Endothelial cell of hepatic sinusoid (primary cell): Measurements from ENCODE around the gene MORC3.
"Not testable (repeated sequence)": the region's sequence is repeated elsewhere in the genome, so short reads cannot be mapped to it uniquely, and the experiment has no call there.

Experiments used
- in situ Hi-C: cut with HindIII; loops from 2 replicates; pipeline ENCODE4 v1.10.0; 2017; ENCODE audit warnings: low sequenced_read_pairs

MORC3 gene

GRCh38 chr21:36319767-36320420 is at the start of gene MORC3:
MORC3 (plus strand) TSS chr21:36320197; CDS start chr21:36320265, 68 bp downstream.
- in situ Hi-C loops = loop anchor here (10.0 kb wide), 1 partner anchor 105 kb away; no protein-coding TSS in a partner anchor

GRCh38 chr21:36270786-36271695 is 49.0 kb upstream of the MORC3 start:
- in situ Hi-C loops = not testable (repeated sequence)

GRCh38 chr21:36274128-36274527 is 45.9 kb upstream of the MORC3 start:
- in situ Hi-C loops = no loop called here

- in situ Hi-C loops = no loop called here
Measured at GRCh38 chr21:36282568-36283230, 37.3 kb upstream of the MORC3 start.

- in situ Hi-C loops = not testable (repeated sequence)
Measured at GRCh38 chr21:36283231-36283622, 36.8 kb upstream of the MORC3 start.

GRCh38 chr21:36288651-36289243 is 31.2 kb upstream of the MORC3 start:
- in situ Hi-C loops = no loop called here

- in situ Hi-C loops = no loop called here
Measured at GRCh38 chr21:36291509-36291908, 28.5 kb upstream of the MORC3 start.

- in situ Hi-C loops = no loop called here
Measured at GRCh38 chr21:36297406-36297937, 22.5 kb upstream of the MORC3 start.

GRCh38 chr21:36297938-36298572 is 21.9 kb upstream of the MORC3 start:
- in situ Hi-C loops = no loop called here

GRCh38 chr21:36306872-36307534 is 13.0 kb upstream of the MORC3 start:
- in situ Hi-C loops = no loop called here

GRCh38 chr21:36310016-36310415 is 10.0 kb upstream of the MORC3 start:
- in situ Hi-C loops = loop anchor here (10.0 kb wide), 1 partner anchor 95 kb away; no protein-coding TSS in a partner anchor

GRCh38 chr21:36313446-36313845 is 6.6 kb upstream of the MORC3 start:
- in situ Hi-C loops = loop anchor here (10.0 kb wide), 1 partner anchor 99 kb away; no protein-coding TSS in a partner anchor

GRCh38 chr21:36316045-36316444 is 4.0 kb upstream of the MORC3 start:
- in situ Hi-C loops = loop anchor here (10.0 kb wide), 1 partner anchor 101 kb away; no protein-coding TSS in a partner anchor

- in situ Hi-C loops = loop anchor here (10.0 kb wide), 1 partner anchor 102 kb away; no protein-coding TSS in a partner anchor
Measured at GRCh38 chr21:36316872-36317484, 3.0 kb upstream of the MORC3 start.

GRCh38 chr21:36319406-36319766 is 611 bp upstream of the MORC3 start:
- in situ Hi-C loops = loop anchor here (10.0 kb wide), 1 partner anchor 105 kb away; no protein-coding TSS in a partner anchor

GRCh38 chr21:36320421-36321324 is 676 bp downstream of the MORC3 start:
- in situ Hi-C loops = no loop called here

- in situ Hi-C loops = no loop called here
Measured at GRCh38 chr21:36321325-36322082, 1.5 kb downstream of the MORC3 start.
